ENCODE data around the gene NCOA7. TPM values are rescaled to one million over a fixed set of nuclear protein-coding genes. Genes with fewer than 3 reads are reported as not detected.
A peak's percentile ranks its signal among the peaks of the same experiment; 100 is the strongest.

NCOA7 gene
- total RNA-seq, 1 experiment from 2014 or later, result 51.0 TPM

- Histone ChIP-seq H4K20me1 (ENCODE audit: insufficient read depth) (no peaks in the 10 kb centered on the region), H3K9me2 (ENCODE audit: insufficient read depth) (no peaks in the 10 kb centered on the region), H3K27me3 (ENCODE audit: insufficient read depth, low read depth) (no peaks in the 10 kb centered on the region), H3K4me1 (replicated peaks; ENCODE audit: insufficient read depth) (peaks cover 85% of the 10 kb centered on the region), H3K36me3 (ENCODE audit: low read depth) (no peaks in the 10 kb centered on the region), H3K27ac (peak overlapping the region; percentile 98), H3K4me2 (peak overlapping the region; percentile 65), H3K4me3 (0 out of 2 replicates have a peak overlapping the region, but pooled peaks have one; percentile 18), H3K79me2 (ENCODE audit: low read depth) (no peaks in the 10 kb centered on the region), H2AFZ (peak overlapping the region; percentile 21; the same call in 1 of the 2 replicates), H3F3A (ENCODE audit: insufficient read depth, low read depth) (peaks cover 50% of the 10 kb centered on the region), H3K9me3 (ENCODE audit: insufficient read depth, low read depth) (no peaks in the 10 kb centered on the region)
- ChIA-PET POLR2A (ENCODE audit: unreplicated experiment) (interaction anchor here (0.5 to 1.1 kb wide), 5 partner anchors 11 to 154 kb away, joined by 3 to 11 read pairs (median 3); partner anchors contain the start of gene HINT3), CTCF (interaction anchor here (1.1 kb wide), 1 partner anchor 11 kb away, joined by 5 read pairs; the partner anchor contains the start of gene HINT3)
- BruUV-seq (replicated peaks), result TSS peak; percentile 75
- DNase-seq, result peak in 1 of 2 experiments; percentile 84
- 0 out of 2 replicates have a peak, but pooled peaks have one; percentile 17 for TF ChIP-seq CTCF (conservative IDR thresholded peaks at IDR 0.05)
- no peak for TF ChIP-seq EZH2 (IDR thresholded peaks at IDR 0.05; ENCODE audit: low read depth)
- intact Hi-C loops (cut with micrococcal nuclease; ENCODE audit: unreplicated experiment), result loop anchor here (1.0 to 10.0 kb wide), 3 partner anchors 26 to 751 kb away; no protein-coding TSS in a partner anchor
Measured at GRCh38 chr6:125945378-125946141, 154.8 kb downstream of the NCOA7 start.

- DNase-seq, result peak; percentile 25 to 34
- POLR2A ChIA-PET (ENCODE audit: unreplicated experiment), result interaction anchor here (0.6 to 0.7 kb wide), 3 partner anchors 10 to 80 kb away, joined by 3 to 6 read pairs (median 5); no protein-coding TSS in a partner anchor
Measured at GRCh38 chr6:125947615-125948014, 156.9 kb downstream of the NCOA7 start.

More at GRCh38 chr6:125947615-125948014, 156.9 kb downstream of the NCOA7 start:
- TF ChIP-seq CTCF (conservative IDR thresholded peaks at IDR 0.05), result no peak
- TF ChIP-seq EZH2 (IDR thresholded peaks at IDR 0.05; ENCODE audit: low read depth), result no peak
- CTCF ChIA-PET, result interaction anchor here (1.2 kb wide), 1 partner anchor 9 kb away, joined by 5 read pairs; no protein-coding TSS in a partner anchor
- intact Hi-C loops (cut with micrococcal nuclease; ENCODE audit: unreplicated experiment), result loop anchor here (2.0 to 10.0 kb wide), 2 partner anchors 75 to 753 kb away; no protein-coding TSS in a partner anchor
- Histone ChIP-seq H3K27me3 (ENCODE audit: insufficient read depth, low read depth) (no peaks in the 10 kb centered on the region), H3K9me2 (ENCODE audit: insufficient read depth) (no peaks in the 10 kb centered on the region), H3K27ac (peak overlapping the region; percentile 98), H3K4me3 (no peak overlapping the region), H4K20me1 (ENCODE audit: insufficient read depth) (no peaks in the 10 kb centered on the region), H3K79me2 (ENCODE audit: low read depth) (no peaks in the 10 kb centered on the region), H3K4me2 (no peak overlapping the region), H3K36me3 (ENCODE audit: low read depth) (no peaks in the 10 kb centered on the region), H2AFZ (no peak overlapping the region), H3K4me1 (replicated peaks; ENCODE audit: insufficient read depth) (peaks cover 65% of the 10 kb centered on the region), H3F3A (ENCODE audit: insufficient read depth, low read depth) (peaks cover 32% of the 10 kb centered on the region), H3K9me3 (ENCODE audit: insufficient read depth, low read depth) (no peaks in the 10 kb centered on the region)
- BruUV-seq (replicated peaks), result no TSS peak

All from PC-9 (cell line).